ENCODE data around the gene IFIH1.

The IFIH1 gene

GRCh38 chr2:162342321-162342720, 23.8 kb upstream of the IFIH1 start:
- no peak overlapping the region for H3K4me3 ChIP-seq (replicated peaks in 1 of 2; ENCODE audit: low read depth in 2 of 2, low read length in 2 of 2)
- peak in 1 of 2 donors; percentile 7 for DNase-seq (ENCODE audit: low read depth in 2 of 2)
- TF ChIP-seq CTCF (IDR thresholded peaks at IDR 0.05; ENCODE audit: low read depth, low read length), result no peak

GRCh38 chr2:162340822-162341221, 22.3 kb upstream of the IFIH1 start:
- DNase-seq (ENCODE audit: low read depth in 2 of 2), result no peak
- no peak for TF ChIP-seq CTCF (IDR thresholded peaks at IDR 0.05; ENCODE audit: low read depth, low read length)
- no peak overlapping the region for H3K4me3 ChIP-seq (replicated peaks in 1 of 2; ENCODE audit: low read depth in 2 of 2, low read length in 2 of 2)

GRCh38 chr2:162337868-162338267, 19.4 kb upstream of the IFIH1 start:
- no peak overlapping the region for H3K4me3 ChIP-seq (replicated peaks in 1 of 2; ENCODE audit: low read depth in 2 of 2, low read length in 2 of 2)
- no peak for TF ChIP-seq CTCF (IDR thresholded peaks at IDR 0.05; ENCODE audit: low read depth, low read length)
- no peak for DNase-seq (ENCODE audit: low read depth in 2 of 2)

GRCh38 chr2:162333968-162334367, 15.5 kb upstream of the IFIH1 start:
- peak; percentile 39 to 52 for DNase-seq (ENCODE audit: low read depth in 2 of 2)
- peak; percentile 59 for TF ChIP-seq CTCF (IDR thresholded peaks at IDR 0.05; ENCODE audit: low read depth, low read length)
- H3K4me3 ChIP-seq (replicated peaks in 1 of 2; ENCODE audit: low read depth in 2 of 2, low read length in 2 of 2), result no peak overlapping the region

- TF ChIP-seq CTCF (IDR thresholded peaks at IDR 0.05; ENCODE audit: low read depth, low read length), result no peak
- H3K4me3 ChIP-seq (replicated peaks in 1 of 2; ENCODE audit: low read depth in 2 of 2, low read length in 2 of 2), result no peak overlapping the region
- DNase-seq (ENCODE audit: low read depth in 2 of 2), result peak in 1 of 2 donors; percentile 25
These were observed 12.4 kb upstream of the IFIH1 start for GRCh38 chr2:162330881-162331280.

GRCh38 chr2:162328424-162329157, 10.1 kb upstream of the IFIH1 start:
- peak in 1 of 2 donors; percentile 22 for DNase-seq (ENCODE audit: low read depth in 2 of 2)
- no peak overlapping the region for H3K4me3 ChIP-seq (replicated peaks in 1 of 2; ENCODE audit: low read depth in 2 of 2, low read length in 2 of 2)
- no peak for TF ChIP-seq CTCF (IDR thresholded peaks at IDR 0.05; ENCODE audit: low read depth, low read length)

- H3K4me3 ChIP-seq (replicated peaks in 1 of 2; ENCODE audit: low read depth in 2 of 2, low read length in 2 of 2), result no peak overlapping the region
- TF ChIP-seq CTCF (IDR thresholded peaks at IDR 0.05; ENCODE audit: low read depth, low read length), result no peak
- no peak for DNase-seq (ENCODE audit: low read depth in 2 of 2)
These were observed 9.3 kb upstream of the IFIH1 start for GRCh38 chr2:162327806-162328205.

Measured in cardiac fibroblast (primary cell).